H1 (cell line): Measurements from ENCODE around the gene CACNA2D3.

Experiments used
- EP300 ChIP-seq, 2 experiments: IDR thresholded peaks; 1 replicate in 1 of 2; 2 replicates in 1 of 2; pipeline ENCODE4 v1.6.1; 2011 to 2012; ENCODE audit warnings: low read depth in 2 of 2, low read length in 2 of 2, mild to moderate bottlenecking in 2 of 2, borderline replicate concordance in 1 of 2, inconsistent platforms in 1 of 2, moderate library complexity in 1 of 2
- EZH2 ChIP-seq: fragments of 200-600 bp; sonication (generic); IDR thresholded peaks from 2 replicates; pipeline ENCODE4 v1.7.1; 2012; ENCODE audit warnings: low read depth, mild to moderate bottlenecking, moderate library complexity, low read length, inconsistent platforms; ENCODE audit not compliant: severe bottlenecking
- FOSL1 ChIP-seq: IDR thresholded peaks from 2 replicates; pipeline ENCODE4 v1.6.1; 2011; ENCODE audit warnings: mild to moderate bottlenecking, low read depth, low read length, moderate library complexity; ENCODE audit not compliant: insufficient read depth
- POLR2A ChIP-seq, 2 experiments: IDR thresholded peaks; 1 replicate in 1 of 2; 2 replicates in 1 of 2; pipeline ENCODE4 v1.6.1; 2011; ENCODE audit warnings: low read depth in 2 of 2, low read length in 2 of 2, mild to moderate bottlenecking in 2 of 2; ENCODE audit errors: control extremely low read depth in 1 of 2
- RNF2 ChIP-seq: fragments of 200-900, 300-1000 bp; sonication (generic); IDR thresholded peaks from 2 replicates; pipeline ENCODE4 v1.7.1; 2016; ENCODE audit warnings: borderline replicate concordance, low read depth, mild to moderate bottlenecking, antibody characterized with exemption, low read length; ENCODE audit not compliant: poor library complexity, severe bottlenecking; ENCODE audit errors: missing control alignments
- SRF ChIP-seq: IDR thresholded peaks from 2 replicates; pipeline ENCODE4 v1.6.1; 2011; ENCODE audit warnings: mild to moderate bottlenecking, low read depth, low read length, moderate library complexity
- TF ChIP-seq, protein P1 (sequence below), 3 experiments: IDR thresholded peaks; 1 replicate in 2 of 3; 2 replicates in 1 of 3; pipeline versions ENCODE4 v1.5.1 to v1.6.1; 2011; ENCODE audit warnings: low read length in 3 of 3, mild to moderate bottlenecking in 3 of 3, inconsistent platforms in 2 of 3, low read depth in 1 of 3, moderate library complexity in 1 of 3; ENCODE audit not compliant: insufficient read depth in 1 of 3; ENCODE audit errors: control extremely low read depth in 1 of 3

DNA sequence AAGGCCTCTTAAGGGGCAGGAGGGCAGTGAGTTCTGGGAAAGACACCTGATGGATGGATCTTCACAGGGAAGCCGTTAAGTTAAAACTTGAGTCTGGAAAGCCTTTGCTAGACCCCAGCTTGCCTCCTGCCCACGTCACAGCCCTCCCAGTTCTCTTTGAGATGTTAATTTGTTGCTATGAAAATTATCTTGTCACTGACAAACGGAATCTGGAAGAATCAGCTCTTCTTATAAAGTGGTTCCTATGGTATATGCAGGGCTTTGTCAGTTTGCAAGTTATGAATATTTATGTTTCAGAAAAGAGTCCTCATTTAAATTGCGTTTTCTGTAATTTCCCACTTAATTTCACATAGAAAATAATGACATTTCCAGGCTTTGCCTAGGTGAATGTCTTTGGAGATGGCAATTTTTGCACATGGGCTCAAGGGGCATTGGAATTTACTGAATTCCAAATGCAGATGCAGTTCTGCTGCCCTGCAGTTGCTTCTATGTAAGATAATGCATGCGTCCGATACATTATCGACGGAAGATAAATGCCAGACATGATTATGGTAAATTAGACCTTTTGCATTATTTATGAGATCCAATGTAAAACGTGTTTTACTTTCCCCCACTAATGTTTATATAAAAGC, 74.1 kb downstream of the CACNA2D3 start:
- no peak for TF ChIP-seq RNF2
- TF ChIP-seq FOSL1: no peak
- TF ChIP-seq, protein P1, sequence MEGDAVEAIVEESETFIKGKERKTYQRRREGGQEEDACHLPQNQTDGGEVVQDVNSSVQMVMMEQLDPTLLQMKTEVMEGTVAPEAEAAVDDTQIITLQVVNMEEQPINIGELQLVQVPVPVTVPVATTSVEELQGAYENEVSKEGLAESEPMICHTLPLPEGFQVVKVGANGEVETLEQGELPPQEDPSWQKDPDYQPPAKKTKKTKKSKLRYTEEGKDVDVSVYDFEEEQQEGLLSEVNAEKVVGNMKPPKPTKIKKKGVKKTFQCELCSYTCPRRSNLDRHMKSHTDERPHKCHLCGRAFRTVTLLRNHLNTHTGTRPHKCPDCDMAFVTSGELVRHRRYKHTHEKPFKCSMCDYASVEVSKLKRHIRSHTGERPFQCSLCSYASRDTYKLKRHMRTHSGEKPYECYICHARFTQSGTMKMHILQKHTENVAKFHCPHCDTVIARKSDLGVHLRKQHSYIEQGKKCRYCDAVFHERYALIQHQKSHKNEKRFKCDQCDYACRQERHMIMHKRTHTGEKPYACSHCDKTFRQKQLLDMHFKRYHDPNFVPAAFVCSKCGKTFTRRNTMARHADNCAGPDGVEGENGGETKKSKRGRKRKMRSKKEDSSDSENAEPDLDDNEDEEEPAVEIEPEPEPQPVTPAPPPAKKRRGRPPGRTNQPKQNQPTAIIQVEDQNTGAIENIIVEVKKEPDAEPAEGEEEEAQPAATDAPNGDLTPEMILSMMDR (IDR thresholded peaks at IDR 0.05; ENCODE audit: control extremely low read depth in 1 of 3, insufficient read depth in 1 of 3, low read depth in 1 of 3, low read length in 3 of 3): no peak
- TF ChIP-seq POLR2A (IDR thresholded peaks at IDR 0.05; ENCODE audit: control extremely low read depth in 1 of 2, low read depth in 2 of 2, low read length in 2 of 2): no peak
- TF ChIP-seq SRF: no peak
- no peak for TF ChIP-seq EZH2
- no peak for TF ChIP-seq EP300 (IDR thresholded peaks at IDR 0.05; ENCODE audit: borderline replicate concordance in 1 of 2, low read depth in 2 of 2, low read length in 2 of 2)
